NCI-H345 (cell line): ENCODE measurements around the gene E2F6.
A peak's percentile ranks its signal among the peaks of the same experiment; 100 is the strongest.

Experiments
- DNase-seq: peaks from one replicate; lab custom pipeline; 2025; lab: John Stamatoyannopoulos, UW

E2F6 gene

GRCh38 chr2:11465485-11466306, at the start of gene E2F6:
TSS of gene E2F6 (minus strand) at chr2:11466161. CDS start at chr2:11465879, 282 bp downstream.
- peak; percentile 98 for DNase-seq

GRCh38 chr2:11515490-11515981, 49.6 kb upstream of the E2F6 start:
- no peak for DNase-seq

DNA sequence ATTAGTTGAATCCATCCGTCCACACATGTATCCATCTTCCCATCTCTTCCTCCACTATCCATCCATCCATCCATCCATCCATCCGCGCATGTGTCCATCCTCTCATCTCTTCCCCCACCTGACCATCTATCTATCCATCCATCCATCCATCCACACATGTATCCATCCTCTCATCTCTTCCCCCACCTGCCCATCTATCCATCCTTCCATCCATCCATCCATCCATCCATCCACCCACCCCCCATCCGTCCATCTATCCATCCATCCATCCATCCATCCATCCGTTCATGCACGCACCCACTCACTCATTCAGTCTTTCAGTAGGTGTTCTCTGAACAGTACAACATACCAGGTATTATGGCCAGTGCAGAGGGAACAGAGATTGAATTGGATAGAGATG, 48.9 kb upstream of the E2F6 start:
- DNase-seq, result no peak

GRCh38 chr2:11514081-11514730, 48.2 kb upstream of the E2F6 start:
- DNase-seq, result no peak

DNA sequence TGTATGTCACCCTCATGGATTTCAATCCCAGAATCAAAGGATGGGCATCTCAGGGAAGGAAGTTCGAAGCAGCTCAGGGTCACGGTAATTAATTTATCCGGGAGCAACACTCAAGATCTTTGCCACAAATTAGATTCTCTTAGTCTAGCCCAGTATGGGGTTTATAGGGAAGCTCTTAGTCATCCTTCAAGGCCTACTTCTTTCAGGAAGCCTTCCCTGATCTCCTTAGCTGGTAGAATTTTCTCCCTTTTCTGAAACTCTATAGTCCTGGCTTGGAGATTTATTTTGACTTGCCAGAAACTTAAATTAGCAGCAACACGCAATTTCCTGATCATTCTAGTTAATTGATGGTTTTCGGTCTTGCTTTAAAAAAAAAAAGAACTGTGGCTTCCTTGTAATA, 47.4 kb upstream of the E2F6 start:
- DNase-seq, result no peak

DNA sequence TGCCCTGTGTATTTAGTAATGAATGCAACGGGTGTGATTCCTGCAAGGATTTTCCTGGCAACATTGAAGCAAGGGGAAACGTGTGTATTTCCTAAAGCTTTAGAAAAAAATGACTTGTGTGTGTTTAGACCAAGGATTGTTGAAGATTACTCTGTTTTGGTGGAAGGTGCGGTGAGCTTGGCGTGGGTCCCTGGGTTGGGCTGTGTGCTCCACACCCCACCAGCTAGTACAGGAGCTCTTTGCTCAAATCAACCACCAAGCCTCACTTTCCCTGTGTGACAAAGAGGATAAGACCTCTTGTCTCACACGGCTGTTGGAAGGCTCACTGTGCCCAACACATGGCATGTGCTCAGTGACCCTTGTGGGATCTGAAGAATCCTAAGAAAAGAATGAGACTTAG, 46.5 kb upstream of the E2F6 start:
- no peak for DNase-seq

DNA sequence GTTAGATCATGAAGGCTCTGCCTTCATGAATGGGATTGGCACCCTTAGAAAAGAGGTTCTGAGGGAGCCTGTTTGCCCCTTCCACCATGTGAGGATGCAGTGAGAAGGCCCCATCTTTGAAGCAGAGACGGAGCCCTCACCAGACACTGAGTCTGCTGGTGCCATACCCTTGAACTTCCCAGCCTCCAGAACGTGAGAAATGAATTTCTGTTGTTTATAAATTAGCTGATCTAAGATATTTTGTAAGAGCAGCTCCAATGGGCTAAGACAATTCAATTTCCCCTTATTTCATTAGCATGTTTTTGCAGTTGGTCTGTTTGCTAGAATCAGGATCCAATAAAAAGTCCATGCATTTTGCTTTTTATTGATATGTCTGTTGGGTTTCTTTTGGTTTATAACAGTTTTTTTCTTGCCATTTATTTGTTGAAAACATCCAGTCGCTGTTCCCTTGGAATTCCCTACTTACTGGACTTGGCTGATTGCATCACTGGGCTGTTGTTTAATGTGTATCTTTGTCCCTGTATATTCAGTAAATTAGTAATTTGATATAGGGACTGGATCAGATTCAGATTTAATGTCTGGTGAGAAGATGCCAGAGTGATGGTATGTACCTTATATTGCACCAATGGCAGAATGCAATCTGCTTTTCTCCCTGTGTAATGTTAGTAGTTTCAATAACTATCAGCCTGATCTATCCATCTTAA, 43.8 kb upstream of the E2F6 start:
- DNase-seq, result no peak

DNA sequence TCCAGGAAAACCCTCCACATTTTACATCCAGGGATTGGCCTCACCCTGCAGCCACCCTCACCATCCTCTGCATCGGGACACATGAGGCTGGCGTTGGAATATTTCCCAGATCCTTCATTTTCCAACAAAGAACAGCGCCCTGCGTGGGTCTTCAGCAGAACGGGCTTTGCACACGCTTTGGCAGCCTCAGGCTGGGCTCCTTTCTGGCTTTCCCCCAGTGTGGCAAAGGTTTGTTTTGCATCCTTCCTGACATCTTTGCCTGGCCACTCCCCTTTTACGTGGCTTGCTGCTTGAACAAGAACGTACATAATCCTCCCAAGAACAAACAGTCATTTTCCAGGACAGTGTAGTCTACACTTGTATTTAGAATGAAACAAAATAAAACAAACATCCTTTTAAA, 42.3 kb upstream of the E2F6 start:
- DNase-seq, result no peak

DNA sequence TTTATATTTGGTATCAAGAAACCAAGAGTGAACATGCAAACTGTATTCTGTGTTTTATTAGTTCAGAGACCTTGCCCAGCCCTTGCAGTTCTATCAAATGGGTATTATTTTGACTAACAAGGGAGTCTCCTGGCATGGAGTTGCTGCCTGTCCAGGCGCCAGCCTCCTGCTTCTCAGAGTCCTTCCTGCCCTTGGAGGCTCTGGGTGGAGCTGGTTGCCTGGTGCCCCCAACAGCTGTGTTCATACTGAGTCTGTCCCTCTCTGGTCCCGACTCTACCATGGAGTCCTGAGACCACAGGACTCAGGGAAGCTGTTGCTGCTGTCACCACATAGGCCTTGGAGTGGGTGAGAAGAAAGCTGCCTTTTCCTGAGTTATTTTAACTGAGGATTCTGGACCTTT, 41.6 kb upstream of the E2F6 start:
- no peak for DNase-seq

- no peak for DNase-seq
Measured at GRCh38 chr2:11506611-11506969, 40.6 kb upstream of the E2F6 start.

GRCh38 chr2:11505652-11506610, 40.0 kb upstream of the E2F6 start:
- DNase-seq, result no peak

- DNase-seq, result no peak
Measured at GRCh38 chr2:11503354-11503927, 37.5 kb upstream of the E2F6 start.

GRCh38 chr2:11502740-11503292, 36.9 kb upstream of the E2F6 start:
- no peak for DNase-seq

DNA sequence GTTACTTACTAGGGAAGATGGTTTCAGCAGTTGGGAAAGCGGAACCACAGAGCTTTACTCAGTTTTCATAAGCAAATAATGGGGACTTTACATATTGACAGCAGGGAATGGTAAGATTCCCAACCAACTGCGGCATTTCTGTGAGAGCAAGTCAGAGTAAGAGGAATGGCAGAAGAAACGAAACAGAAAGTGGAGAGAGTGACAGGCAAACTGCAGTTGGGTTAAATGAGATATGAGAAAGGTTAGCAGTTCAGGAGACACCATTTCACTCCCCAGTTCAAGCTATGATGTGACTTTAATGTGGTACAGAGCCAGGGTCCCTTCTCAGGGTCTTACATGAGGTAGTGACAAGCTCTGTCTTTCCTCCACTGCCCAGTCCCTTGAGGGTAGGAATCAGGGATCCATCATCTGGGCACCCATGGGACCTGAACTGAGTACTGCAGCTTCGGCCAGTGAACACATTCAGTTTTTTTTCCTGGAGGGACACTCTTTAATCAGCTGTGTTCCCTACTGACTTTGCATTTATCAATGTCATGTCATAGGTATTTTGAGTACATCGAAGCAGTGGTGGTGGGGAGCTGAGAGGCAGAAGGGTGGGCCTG, 34.8 kb upstream of the E2F6 start:
- DNase-seq, result no peak

DNA sequence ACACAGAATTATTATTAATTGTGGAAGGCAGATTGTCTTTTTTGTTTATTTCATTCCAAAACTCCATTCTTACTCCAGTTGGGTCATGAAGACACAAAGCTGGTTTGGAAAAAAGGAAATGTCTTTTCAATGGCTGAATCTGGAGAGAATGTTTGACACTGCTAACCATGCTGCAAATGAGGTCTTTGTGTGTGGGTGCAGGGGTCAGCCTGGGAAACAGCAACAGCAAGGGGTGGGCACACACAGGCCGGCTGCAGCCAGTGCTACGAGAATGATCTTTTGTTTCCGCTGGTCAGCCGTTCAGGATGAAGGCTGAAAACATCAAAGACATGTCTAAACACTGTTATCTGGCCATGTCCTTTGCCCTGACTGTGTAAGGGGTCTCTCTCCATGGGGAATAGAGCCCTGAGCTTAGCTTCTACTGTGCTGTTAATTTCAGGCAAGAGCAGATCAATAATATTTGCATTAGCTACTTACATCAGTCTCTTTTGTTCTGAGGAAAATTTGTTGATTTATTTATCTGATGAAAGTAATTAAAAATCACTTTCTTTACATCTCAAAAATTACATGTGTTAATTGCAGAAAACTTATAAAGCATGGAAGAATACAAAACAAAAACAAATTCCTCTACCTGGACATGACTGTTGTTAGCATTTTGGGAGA, 33.3 kb upstream of the E2F6 start:
- DNase-seq, result no peak

DNA sequence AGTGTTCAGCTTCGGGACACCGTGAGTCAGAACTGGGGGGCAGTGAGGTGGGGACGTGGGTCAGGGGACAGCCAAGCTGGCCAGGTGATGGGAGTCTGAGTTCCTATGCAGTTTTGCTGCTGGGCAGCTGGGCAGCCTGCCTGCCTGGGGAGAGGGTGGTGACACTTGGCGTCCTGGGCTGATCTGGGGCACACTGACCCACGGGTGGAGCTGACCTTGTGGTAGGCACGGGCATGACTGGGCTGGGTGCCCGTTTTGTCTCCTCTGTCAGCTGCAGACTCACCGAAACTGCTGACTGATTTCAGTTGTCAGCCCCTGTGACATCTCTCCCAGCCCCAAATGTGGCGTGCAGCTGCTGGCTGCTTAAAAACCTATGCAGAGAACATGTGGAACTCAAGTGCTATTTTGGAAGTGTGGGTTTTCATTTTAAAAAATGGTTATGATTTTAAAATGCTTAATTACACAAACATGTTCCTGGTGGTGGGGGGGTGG, 32.6 kb upstream of the E2F6 start:
- no peak for DNase-seq

GRCh38 chr2:11495844-11496681, 30.1 kb upstream of the E2F6 start:
- DNase-seq, result no peak

DNA sequence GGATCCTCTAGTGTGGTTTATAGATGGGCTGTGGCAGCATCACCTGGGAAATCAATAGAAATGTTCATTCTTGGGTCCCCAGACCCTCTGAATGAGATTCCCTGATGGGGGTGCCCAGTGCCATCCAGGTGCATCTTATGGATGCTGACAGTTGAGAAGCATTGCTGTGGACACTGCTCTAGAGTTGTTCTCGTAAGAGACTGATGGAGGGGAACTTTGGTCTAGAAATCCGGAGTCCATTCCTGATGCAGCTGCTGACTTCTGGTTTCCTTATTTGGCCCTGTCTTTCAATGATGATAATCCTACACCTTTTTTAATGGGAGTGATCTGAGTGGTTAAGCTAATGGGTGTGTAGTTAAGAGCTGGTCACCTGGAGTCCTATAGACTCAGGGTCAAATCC, 28.3 kb upstream of the E2F6 start:
- DNase-seq, result no peak

DNA sequence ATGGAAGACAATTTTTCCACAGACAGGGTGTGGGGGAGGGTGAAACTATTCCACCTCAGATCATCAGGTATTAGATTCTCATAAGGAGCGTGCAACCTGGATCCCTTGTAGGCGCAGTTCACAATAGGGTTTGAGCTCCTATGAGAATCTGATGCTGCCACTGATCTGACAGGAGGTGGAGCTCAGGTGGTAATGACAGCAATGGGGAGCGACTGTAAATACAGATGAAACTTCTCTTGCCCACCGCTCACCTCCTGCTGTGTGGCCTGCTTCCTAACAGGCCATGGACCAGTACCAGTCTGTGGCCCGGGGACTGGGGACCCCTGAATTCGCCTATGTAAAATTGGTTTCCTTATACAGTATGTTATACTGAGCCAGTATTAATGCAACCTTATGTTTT, 27.3 kb upstream of the E2F6 start:
- DNase-seq, result no peak
